Heart right ventricle (tissue), 16 donors: ENCODE measurements around the gene CMSS1. TPM values are rescaled to one million over a fixed set of nuclear protein-coding genes. Genes with fewer than 3 reads are reported as not detected.

ENCODE experiments used
- ATAC-seq, 8 donors: fragments of 200-7000 bp; cut with Tn5 transposase; one replicate each; pipeline ENCODE4 v1.9.1; 2020; ENCODE audit warnings: mild to moderate bottlenecking in 8 of 8, moderate library complexity in 8 of 8, moderate number of reproducible peaks in 1 of 8
- DNase-seq, 2 donors: peaks; one replicate each; pipeline ENCODE4 v3.0.0-alpha.2; 2020
- H3K27ac ChIP-seq, 10 donors: fragments of 200-600 bp; sonication (generic) in 2 of 10; one replicate each; pipeline versions ENCODE4 v1.5.0 to v1.8.0; 2020 to 2022; ENCODE audit warnings: mild to moderate bottlenecking in 3 of 10
- H3K27me3 ChIP-seq, 7 donors: fragments of 200-600 bp; one replicate each; pipeline ENCODE4 v1.8.0; 2021 to 2022; ENCODE audit warnings: mild to moderate bottlenecking in 2 of 7
- H3K36me3 ChIP-seq, 9 donors: fragments of 200-600 bp; sonication (generic) in 1 of 9; one replicate each; pipeline versions ENCODE4 v1.5.0 to v1.8.0; 2020 to 2022; ENCODE audit warnings: mild to moderate bottlenecking in 2 of 9
- H3K4me1 ChIP-seq, 9 donors: fragments of 200-600 bp; sonication (generic) in 1 of 9; one replicate each; pipeline versions ENCODE4 v1.5.0 to v1.8.0; 2020 to 2022; ENCODE audit warnings: mild to moderate bottlenecking in 4 of 9
- H3K4me3 ChIP-seq, 10 donors: fragments of 200-600 bp; sonication (generic) in 2 of 10; one replicate each; pipeline versions ENCODE4 v1.5.0 to v1.8.0; 2020 to 2022; ENCODE audit warnings: mild to moderate bottlenecking in 7 of 10, moderate library complexity in 2 of 10
- H3K9me3 ChIP-seq, 11 donors: fragments of 200-600 bp in 10 of 11; sonication (generic) in 2 of 11; one replicate each; pipeline versions ENCODE4 v1.5.0 to v1.8.0; 2013 to 2022; ENCODE audit warnings: mild to moderate bottlenecking in 2 of 11, control low read depth in 1 of 11, moderate library complexity in 1 of 11
- WGBS, 2 donors: extraction: QIAGEN DNeasy Blood & Tissue Kit; methylation state at CpG; one replicate each; pipeline ENCODE4 v1.1.7; 2013; ENCODE audit warnings: inconsistent platforms in 1 of 2; 5-methylcytosine and 5-hydroxymethylcytosine counted together
- intact Hi-C, 10 donors: fragments of 100-400 bp; cut with DNase I; formaldehyde crosslinking; loops; one replicate each; pipeline versions ENCODE4 v1.11.1 to v1.14.2; 2022
- long read RNA-seq, 3 donors: library from polyadenylated mRNA; unstranded; transcript quantifications; one replicate each; pipeline ENCODE4 v2.0.0, GENCODE V29; 2020 to 2021
- polyA plus RNA-seq, 2 donors: library from polyadenylated mRNA; stranded (reverse); fragments of 200-250 nt; gene quantifications; one replicate each; pipeline ENCODE4 v1.2.3, GENCODE V29; 2013
- total RNA-seq, 10 donors: library from RNA; stranded (reverse); fragmentation: NEBNext Ultra II Directional in 3 of 10; extraction: Animal tissue kit (Norgen Biotek cat#: 25700) in 3 of 10; gene quantifications; one replicate each; pipeline versions ENCODE4 v1.2.1 to v1.2.4, GENCODE V29; 2021 to 2023
- TF ChIP-seq, protein P1 (sequence below), 9 donors: fragments of 200-600 bp; sonication (generic) in 2 of 9; IDR thresholded peaks; one replicate each; pipeline versions ENCODE4 v1.5.0 to v1.8.0; 2021 to 2022; ENCODE audit warnings: antibody characterized with exemption in 9 of 9, mild to moderate bottlenecking in 5 of 9, moderate library complexity in 1 of 9
- donor health status: Arrhythmogenic right ventricular cardiomyopathy.
- donor health status: ischemic (EF 13 %, LVEDD 7.1; RV severe dilation, severe dysfunction).
- donor health status: healthy with polysubstance abuse.
- donor health status: DM: no; HTN: yes; CAD: no.
- donor health status: DM: no; HTN: no; CAD: no.
- donor health status: ischemic (EF 25% LVEDD 6.9; RV normal size, moderate dysfunction).
- donor health status: ischemic (EF 25% LVEDD 5.7; RV mildly dilated, moderate dysfunction).
- donor health status: healthy.
- donor health status: DM: yes; HTN: yes; CAD: no.
- donor health status: Ischemic cardiomyopathy.
- donor health status: ischemic (EF 35%, LVEDD 5.7; RV mildly dilated, moderate dysfunction).
- donor health status: nonischemic (EF 11% LVEDD 7.7; RV severe dilation, severe dysfunction).
- donor health status: DM: yes; HTN: yes; CAD: no.
- donor health status: PGD.
- donor health status: ischemic (EF 29% LVEDD 5.4; RV normal size, mild dysfunction).
- donor health status: nonischemic (EF 23%, LVEDD 6.1; RV moderate dilation, normal function).

CMSS1 gene
- total RNA-seq: 10 to 100 TPM; 24.6 to 45.4 (median 34.2) TPM
- polyA plus RNA-seq: 10 to 100 TPM; 33.7 to 43.1 TPM
- long read RNA-seq, donor 1, partial matches to known transcripts: 3 of 5 reads
- long read RNA-seq, donor 1, other reads (novel, unspliced or antisense): 2 of 5 reads
- long read RNA-seq, donor 2, partial matches to known transcripts: 3 of 14 reads
- long read RNA-seq, donor 2, other reads (novel, unspliced or antisense): 9 of 14 reads
- long read RNA-seq, donor 3, partial matches to known transcripts: 0 of 8 reads
- long read RNA-seq, donor 3, other reads (novel, unspliced or antisense): 7 of 8 reads

GRCh38 chr3:99817437-99818240, at the start of gene CMSS1:
CMSS1 (plus strand) TSS chr3:99817862.
- intact Hi-C loops: loop anchor here in 1 of 10 donors (10.0 kb wide), 1 partner anchor 897 kb away; no protein-coding TSS in a partner anchor
- peaks cover 0 to 23% (median 19%) of the 10 kb centered on the region in 9 donors for H3K4me1 ChIP-seq
- no peaks in the 10 kb centered on the region for H3K36me3 ChIP-seq
- TF ChIP-seq, protein P1, sequence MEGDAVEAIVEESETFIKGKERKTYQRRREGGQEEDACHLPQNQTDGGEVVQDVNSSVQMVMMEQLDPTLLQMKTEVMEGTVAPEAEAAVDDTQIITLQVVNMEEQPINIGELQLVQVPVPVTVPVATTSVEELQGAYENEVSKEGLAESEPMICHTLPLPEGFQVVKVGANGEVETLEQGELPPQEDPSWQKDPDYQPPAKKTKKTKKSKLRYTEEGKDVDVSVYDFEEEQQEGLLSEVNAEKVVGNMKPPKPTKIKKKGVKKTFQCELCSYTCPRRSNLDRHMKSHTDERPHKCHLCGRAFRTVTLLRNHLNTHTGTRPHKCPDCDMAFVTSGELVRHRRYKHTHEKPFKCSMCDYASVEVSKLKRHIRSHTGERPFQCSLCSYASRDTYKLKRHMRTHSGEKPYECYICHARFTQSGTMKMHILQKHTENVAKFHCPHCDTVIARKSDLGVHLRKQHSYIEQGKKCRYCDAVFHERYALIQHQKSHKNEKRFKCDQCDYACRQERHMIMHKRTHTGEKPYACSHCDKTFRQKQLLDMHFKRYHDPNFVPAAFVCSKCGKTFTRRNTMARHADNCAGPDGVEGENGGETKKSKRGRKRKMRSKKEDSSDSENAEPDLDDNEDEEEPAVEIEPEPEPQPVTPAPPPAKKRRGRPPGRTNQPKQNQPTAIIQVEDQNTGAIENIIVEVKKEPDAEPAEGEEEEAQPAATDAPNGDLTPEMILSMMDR (IDR thresholded peaks at IDR 0.05): peak in 5 of 9 donors; percentile 16 to 44 (median 22)
- H3K9me3 ChIP-seq: no peaks in the 10 kb centered on the region
- peak within 1 kb of the TSS; percentile 61 to 93 (median 74) for H3K4me3 ChIP-seq
- ATAC-seq: peak; percentile 98 to 99 (median 98)
- peak; percentile 95 to 96 for DNase-seq
- peak within 1 kb of the TSS; percentile 78 to 93 (median 87) for H3K27ac ChIP-seq
- no peaks in the 10 kb centered on the region for H3K27me3 ChIP-seq
- WGBS, 2 donors: 0% methylated on average over 60 of the region's 60 CpGs

GRCh38 chr3:99768126-99768525, 49.5 kb upstream of the CMSS1 start:
- no peaks in the 10 kb centered on the region for H3K27me3 ChIP-seq
- H3K4me3 ChIP-seq: no peak overlapping the region
- H3K9me3 ChIP-seq: no peaks in the 10 kb centered on the region
- H3K27ac ChIP-seq: no peak overlapping the region
- DNase-seq (no peak), ATAC-seq (no peak)
- WGBS, 2 donors: 95 to 100% methylated on average over 1 of the region's 1 CpG
- intact Hi-C loops: no loop called here
- H3K4me1 ChIP-seq: peaks cover 0 to 11% (median 0%) of the 10 kb centered on the region in 9 donors
- TF ChIP-seq, protein P1 (IDR thresholded peaks at IDR 0.05): no peak
- no peaks in the 10 kb centered on the region for H3K36me3 ChIP-seq

GRCh38 chr3:99768808-99769501, 48.7 kb upstream of the CMSS1 start:
- Histone ChIP-seq H3K9me3 (no peaks in the 10 kb centered on the region), H3K27me3 (no peaks in the 10 kb centered on the region), H3K36me3 (no peaks in the 10 kb centered on the region), H3K4me3 (no peak overlapping the region), H3K27ac (no peak overlapping the region), H3K4me1 (peaks cover 0 to 11% (median 0%) of the 10 kb centered on the region in 9 donors)
- TF ChIP-seq, protein P1 (IDR thresholded peaks at IDR 0.05): no peak
- 44 to 56% methylated on average over 2 of the region's 2 CpGs for WGBS, 2 donors
- DNase-seq (no peak), ATAC-seq (no peak)
- intact Hi-C loops: no loop called here

DNA sequence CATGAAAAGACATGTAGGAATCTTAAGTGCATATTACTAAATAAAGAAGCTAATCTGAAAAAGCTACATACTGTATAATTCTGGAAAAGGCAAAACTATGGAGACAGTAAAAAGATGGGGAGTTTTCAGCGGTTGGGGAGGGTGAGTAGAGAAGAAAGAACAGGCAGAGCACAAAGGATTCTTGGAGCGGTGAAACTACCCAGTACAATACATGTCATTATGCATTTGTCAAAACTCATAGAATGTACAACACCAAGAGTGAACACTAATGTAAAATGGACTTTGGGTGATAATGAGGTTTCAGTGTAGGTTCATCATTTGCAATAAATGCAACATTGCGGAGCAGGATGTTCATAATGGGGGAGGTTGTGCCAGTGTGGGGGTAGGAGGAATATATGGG, 45.5 kb upstream of the CMSS1 start:
- H3K36me3 ChIP-seq: no peaks in the 10 kb centered on the region
- H3K27me3 ChIP-seq: no peaks in the 10 kb centered on the region
- intact Hi-C loops: no loop called here
- peaks cover 0 to 9% (median 0%) of the 10 kb centered on the region in 9 donors for H3K4me1 ChIP-seq
- no peak overlapping the region for H3K4me3 ChIP-seq
- ATAC-seq: no peak
- no peak overlapping the region for H3K27ac ChIP-seq
- no peak for DNase-seq
- TF ChIP-seq, protein P1 (IDR thresholded peaks at IDR 0.05): no peak
- no peaks in the 10 kb centered on the region for H3K9me3 ChIP-seq
- WGBS, 2 donors: 94 to 98% methylated on average over 3 of the region's 3 CpGs
